ENCODE measurements around the gene PAX5. TPM values are rescaled to one million over a fixed set of nuclear protein-coding genes. Genes with fewer than 3 reads are reported as not detected.

The PAX5 gene
- polyA plus RNA-seq, 3 donors, result 0.03 to 0.15 TPM; not detected in 1

DNA sequence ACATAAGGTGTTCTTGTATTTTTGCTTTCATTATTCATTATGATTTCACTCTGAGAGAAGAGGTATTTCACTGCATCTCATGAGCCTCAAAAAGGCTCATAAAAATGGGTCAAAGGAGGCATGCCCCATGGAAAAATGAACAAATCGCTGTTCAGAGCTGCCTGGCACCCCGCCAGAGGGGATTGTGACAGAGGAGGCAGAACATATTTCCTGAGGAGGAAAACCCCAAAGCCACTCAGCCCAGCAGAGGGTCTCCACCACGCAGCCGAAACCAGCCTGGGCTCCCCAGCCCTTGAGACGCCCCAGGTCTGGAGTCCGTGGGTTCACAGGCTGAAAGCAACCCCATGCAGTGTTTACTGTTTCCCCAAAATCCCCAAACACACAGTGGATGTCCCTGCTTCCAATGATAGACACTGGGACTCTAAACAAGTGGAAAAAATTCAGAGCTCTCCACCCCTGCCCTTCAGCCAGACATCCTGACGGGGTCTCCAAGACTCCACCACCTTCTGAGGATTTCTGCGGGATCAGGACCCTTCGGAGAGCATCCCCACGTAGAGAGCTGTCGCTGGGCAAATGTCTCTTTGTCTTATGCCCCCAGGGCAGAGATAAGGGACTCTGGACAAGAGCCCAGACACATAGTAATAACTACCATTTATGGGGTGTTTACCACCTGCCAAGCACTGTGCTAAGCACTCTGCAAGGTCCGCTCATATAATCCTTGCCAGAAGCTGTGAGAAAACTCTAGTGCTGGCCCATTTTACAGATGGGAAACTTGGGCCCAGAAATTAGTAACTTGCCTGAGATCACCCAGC, 122.3 kb downstream of the PAX5 start:
- Mint-ChIP-seq H3K4me3 (no peak overlapping the region), H3K27me3 (ENCODE audit: low read depth in 3 of 3) (peaks cover 10 to 21% (median 15%) of the 10 kb centered on the region in 3 donors), H3K36me3 (no peaks in the 10 kb centered on the region), H3K4me1 (no peaks in the 10 kb centered on the region), H3K27ac (no peak overlapping the region), H3K9me3 (peaks cover 0 to 6% (median 0%) of the 10 kb centered on the region in 7 donors)
- no peak overlapping the region for H3K4me2 ChIP-seq (replicated peaks; ENCODE audit: extremely low read depth, low read length, poor library complexity, severe bottlenecking)
- WGBS (ENCODE audit: insufficient coverage), result 51% methylated on average over 10 of the region's 12 CpGs
- no peak for DNase-seq
- intact Hi-C loops (cut with micrococcal nuclease), result no loop called here
- H3K4me3 ChIP-seq (replicated peaks in 1 of 3; ENCODE audit: low read depth in 2 of 3, low read length in 3 of 3), result no peak overlapping the region
- no peak overlapping the region for H3K27ac ChIP-seq (ENCODE audit: low read depth in 1 of 2, low read length in 2 of 2)
- H3K79me2 ChIP-seq (ENCODE audit: insufficient read depth, low read length), result no peaks in the 10 kb centered on the region
- H4K20me1 ChIP-seq (ENCODE audit: insufficient read depth, low read length), result no peaks in the 10 kb centered on the region
- H3K9me3 ChIP-seq (replicated peaks in 1 of 2; ENCODE audit: control insufficient read depth in 1 of 2, insufficient read depth in 1 of 2, low read length in 2 of 2), result no peaks in the 10 kb centered on the region
- no peak overlapping the region for H2AFZ ChIP-seq (ENCODE audit: insufficient read depth, low read depth, low read length, poor library complexity, severe bottlenecking)
- no peaks in the 10 kb centered on the region for H3K36me3 ChIP-seq (replicated peaks in 1 of 2; ENCODE audit: control insufficient read depth in 1 of 2, insufficient read depth in 2 of 2, low read length in 2 of 2)
- peaks cover 3 to 8% of the 10 kb centered on the region in 2 donors for H3K27me3 ChIP-seq (ENCODE audit: control insufficient read depth in 2 of 2, insufficient read depth in 2 of 2, low read length in 2 of 2)
- TF ChIP-seq, protein P1, sequence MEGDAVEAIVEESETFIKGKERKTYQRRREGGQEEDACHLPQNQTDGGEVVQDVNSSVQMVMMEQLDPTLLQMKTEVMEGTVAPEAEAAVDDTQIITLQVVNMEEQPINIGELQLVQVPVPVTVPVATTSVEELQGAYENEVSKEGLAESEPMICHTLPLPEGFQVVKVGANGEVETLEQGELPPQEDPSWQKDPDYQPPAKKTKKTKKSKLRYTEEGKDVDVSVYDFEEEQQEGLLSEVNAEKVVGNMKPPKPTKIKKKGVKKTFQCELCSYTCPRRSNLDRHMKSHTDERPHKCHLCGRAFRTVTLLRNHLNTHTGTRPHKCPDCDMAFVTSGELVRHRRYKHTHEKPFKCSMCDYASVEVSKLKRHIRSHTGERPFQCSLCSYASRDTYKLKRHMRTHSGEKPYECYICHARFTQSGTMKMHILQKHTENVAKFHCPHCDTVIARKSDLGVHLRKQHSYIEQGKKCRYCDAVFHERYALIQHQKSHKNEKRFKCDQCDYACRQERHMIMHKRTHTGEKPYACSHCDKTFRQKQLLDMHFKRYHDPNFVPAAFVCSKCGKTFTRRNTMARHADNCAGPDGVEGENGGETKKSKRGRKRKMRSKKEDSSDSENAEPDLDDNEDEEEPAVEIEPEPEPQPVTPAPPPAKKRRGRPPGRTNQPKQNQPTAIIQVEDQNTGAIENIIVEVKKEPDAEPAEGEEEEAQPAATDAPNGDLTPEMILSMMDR (IDR thresholded peaks at IDR 0.05), result no peak
- H3K9ac ChIP-seq (ENCODE audit: insufficient read depth, low read length, poor library complexity, severe bottlenecking), result no peak overlapping the region
- no peaks in the 10 kb centered on the region for H3K4me1 ChIP-seq (ENCODE audit: control insufficient read depth in 1 of 2, insufficient read depth in 2 of 2, low read length in 2 of 2)

DNA sequence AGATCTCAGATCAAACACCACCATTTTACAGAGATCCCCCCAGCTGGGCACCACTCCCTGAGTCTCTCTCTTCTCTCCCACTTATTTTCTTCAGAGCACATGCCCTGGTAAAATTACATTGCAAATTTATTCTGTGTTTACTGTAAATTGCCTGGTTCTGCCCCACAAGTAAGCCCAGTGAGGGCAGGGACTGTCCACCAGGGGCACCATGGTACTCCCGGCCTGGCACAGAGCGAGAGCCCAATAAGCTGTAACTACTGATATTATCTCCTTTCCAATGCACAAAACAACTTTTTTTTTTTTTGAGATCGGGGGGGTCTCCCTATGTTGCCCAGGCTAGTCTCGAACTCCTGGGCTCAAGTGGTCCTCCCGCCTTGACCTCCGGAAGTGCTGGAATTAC, 123.0 kb downstream of the PAX5 start:
- H3K9ac ChIP-seq (ENCODE audit: insufficient read depth, low read length, poor library complexity, severe bottlenecking), result no peak overlapping the region
- no peaks in the 10 kb centered on the region for H3K79me2 ChIP-seq (ENCODE audit: insufficient read depth, low read length)
- no peaks in the 10 kb centered on the region for H3K36me3 ChIP-seq (replicated peaks in 1 of 2; ENCODE audit: control insufficient read depth in 1 of 2, insufficient read depth in 2 of 2, low read length in 2 of 2)
- no peak for DNase-seq
- H4K20me1 ChIP-seq (ENCODE audit: insufficient read depth, low read length), result no peaks in the 10 kb centered on the region
- no peak overlapping the region for H2AFZ ChIP-seq (ENCODE audit: insufficient read depth, low read depth, low read length, poor library complexity, severe bottlenecking)
- H3K27me3 ChIP-seq (ENCODE audit: control insufficient read depth in 2 of 2, insufficient read depth in 2 of 2, low read length in 2 of 2), result peaks cover 3 to 9% of the 10 kb centered on the region in 2 donors
- Mint-ChIP-seq H3K27ac (no peak overlapping the region), H3K4me3 (no peak overlapping the region), H3K4me1 (no peaks in the 10 kb centered on the region), H3K9me3 (peaks cover 0 to 6% (median 1%) of the 10 kb centered on the region in 7 donors), H3K27me3 (ENCODE audit: low read depth in 3 of 3) (peaks cover 15 to 27% (median 15%) of the 10 kb centered on the region in 3 donors), H3K36me3 (no peaks in the 10 kb centered on the region)
- TF ChIP-seq, protein P1 (IDR thresholded peaks at IDR 0.05), result no peak
- intact Hi-C loops (cut with micrococcal nuclease), result no loop called here
- no peaks in the 10 kb centered on the region for H3K9me3 ChIP-seq (replicated peaks in 1 of 2; ENCODE audit: control insufficient read depth in 1 of 2, insufficient read depth in 1 of 2, low read length in 2 of 2)
- no peaks in the 10 kb centered on the region for H3K4me1 ChIP-seq (ENCODE audit: control insufficient read depth in 1 of 2, insufficient read depth in 2 of 2, low read length in 2 of 2)
- WGBS (ENCODE audit: insufficient coverage), result 85% methylated on average over 4 of the region's 6 CpGs
- H3K27ac ChIP-seq (ENCODE audit: low read depth in 1 of 2, low read length in 2 of 2), result no peak overlapping the region
- H3K4me2 ChIP-seq (replicated peaks; ENCODE audit: extremely low read depth, low read length, poor library complexity, severe bottlenecking), result no peak overlapping the region
- no peak overlapping the region for H3K4me3 ChIP-seq (replicated peaks in 1 of 3; ENCODE audit: low read depth in 2 of 3, low read length in 3 of 3)
